HEK293 (cell line): ENCODE measurements around the gene PDE6B.
A peak's percentile ranks its signal among the peaks of the same experiment; 100 is the strongest.

Source experiments
- CTCF ChIA-PET: fragments of 350-600 bp; formaldehyde crosslinking; extraction: SDS; loops from one replicate; lab custom pipeline; 2021; ENCODE audit warnings: antibody characterized with exemption; lab: Yijun Ruan, JAX
- POLR2A ChIA-PET: fragments of 300-600 bp; formaldehyde crosslinking; extraction: SDS; loops from one replicate; lab custom pipeline; 2020; ENCODE audit warnings: antibody characterized with exemption, inconsistent platforms; lab: Yijun Ruan, JAX
- H3K27ac ChIP-seq: fragments of 200-500 bp; sonication (Bioruptor generic); 2 replicates; pipeline ENCODE4 v1.5.1; 2014; ENCODE audit warnings: low read depth, low read length, control low read depth, inconsistent platforms; ENCODE audit errors: extremely low read depth
- H3K36me3 ChIP-seq, 2 experiments: fragments of 200-500 bp in 1 of 2; sonication (Bioruptor generic) in 1 of 2; 1 replicate in 1 of 2; 2 replicates in 1 of 2; pipeline ENCODE4 v1.5.1; 2014 to 2017; ENCODE audit warnings: inconsistent platforms in 2 of 2, low read length in 2 of 2; ENCODE audit not compliant: control insufficient read depth in 2 of 2, insufficient read depth in 1 of 2
- H3K4me1 ChIP-seq: fragments of 200-500 bp; sonication (Bioruptor generic); 2 replicates; pipeline ENCODE4 v1.5.1; 2014; ENCODE audit warnings: mild to moderate bottlenecking, low read length, inconsistent platforms; ENCODE audit not compliant: control insufficient read depth, insufficient read depth
- H3K4me3 ChIP-seq: 2 replicates; pipeline ENCODE4 v1.5.1; 2011; ENCODE audit warnings: low read depth, mild to moderate bottlenecking, control low read depth, low read length, moderate library complexity
- H3K9me3 ChIP-seq: fragments of 200-500 bp; sonication (Bioruptor generic); 2 replicates; pipeline ENCODE4 v1.5.1; 2014; ENCODE audit warnings: low read depth, low read length, inconsistent platforms; ENCODE audit not compliant: control insufficient read depth, insufficient read depth
- GFI1B ChIP-seq: fragments of 450-650 bp; formaldehyde crosslinking; IDR thresholded peaks from 2 replicates; pipeline ENCODE4 v1.5.1; 2016; ENCODE audit warnings: missing biosample characterization, missing genetic modification characterization
- GLI2 ChIP-seq: fragments of 450-650 bp; formaldehyde crosslinking; IDR thresholded peaks from 2 replicates; pipeline ENCODE4; 2017; ENCODE audit warnings: missing biosample characterization, missing genetic modification characterization, low read depth, borderline replicate concordance
- GLIS2 ChIP-seq: fragments of 450-650 bp; formaldehyde crosslinking; IDR thresholded peaks from 2 replicates; pipeline ENCODE4 v1.5.1; 2016; ENCODE audit warnings: missing biosample characterization, missing genetic modification characterization
- PRDM1 ChIP-seq: fragments of 450-650 bp; formaldehyde crosslinking; IDR thresholded peaks from 2 replicates; pipeline ENCODE4; 2016; ENCODE audit warnings: missing biosample characterization, missing genetic modification characterization
- YY1 ChIP-seq: fragments of 450-650 bp; formaldehyde crosslinking; IDR thresholded peaks from 2 replicates; pipeline ENCODE4 v1.5.1; 2018; ENCODE audit warnings: missing biosample characterization, missing genetic modification characterization
- ZNF19 ChIP-seq: fragments of 450-650 bp; formaldehyde crosslinking; IDR thresholded peaks from 2 replicates; pipeline ENCODE4; 2016; ENCODE audit warnings: missing biosample characterization, missing genetic modification characterization, low read depth
- ZNF48 ChIP-seq: fragments of 450-650 bp; formaldehyde crosslinking; IDR thresholded peaks from 2 replicates; pipeline ENCODE4 v1.5.1; 2016; ENCODE audit warnings: missing biosample characterization, missing genetic modification characterization
- ZNF670 ChIP-seq: fragments of 450-650 bp; formaldehyde crosslinking; IDR thresholded peaks from 2 replicates; pipeline ENCODE4 v1.5.1; 2016; ENCODE audit warnings: missing biosample characterization, missing genetic modification characterization, low read depth
- ZNF677 ChIP-seq: fragments of 450-650 bp; IDR thresholded peaks from 2 replicates; pipeline ENCODE4 v1.5.0; 2018; ENCODE audit warnings: missing biosample characterization, mild to moderate bottlenecking, missing genetic modification characterization, moderate library complexity
- ZNF707 ChIP-seq: fragments of 450-650 bp; formaldehyde crosslinking; IDR thresholded peaks from 2 replicates; pipeline ENCODE4 v1.5.1; 2016; ENCODE audit warnings: missing biosample characterization, missing genetic modification characterization
- ZSCAN30 ChIP-seq: fragments of 450-650 bp; IDR thresholded peaks from 2 replicates; pipeline ENCODE4 v1.5.1; 2018; ENCODE audit warnings: missing biosample characterization, mild to moderate bottlenecking, missing genetic modification characterization, moderate library complexity
- TF ChIP-seq, protein P1 (sequence below): fragments of 450-650 bp; formaldehyde crosslinking; IDR thresholded peaks from 2 replicates; pipeline ENCODE4 v1.5.1; 2017; ENCODE audit warnings: missing biosample characterization, missing genetic modification characterization
- TF ChIP-seq, protein P2 (sequence below): fragments of 450-650 bp; IDR thresholded peaks from 2 replicates; pipeline ENCODE4 v1.5.1; 2018; ENCODE audit warnings: missing biosample characterization, missing genetic modification characterization
- TF ChIP-seq, protein P3 (sequence below): fragments of 450-650 bp; formaldehyde crosslinking; IDR thresholded peaks from 2 replicates; pipeline ENCODE4 v1.5.1; 2016; ENCODE audit warnings: missing biosample characterization, missing genetic modification characterization, low read depth
- TF ChIP-seq, protein P4 (sequence below): fragments of 450-650 bp; formaldehyde crosslinking; IDR thresholded peaks from 2 replicates; pipeline ENCODE4 v1.5.1; 2017; ENCODE audit warnings: missing biosample characterization, mild to moderate bottlenecking, missing genetic modification characterization, moderate library complexity
- TF ChIP-seq, protein P5 (sequence below): fragments of 450-650 bp; formaldehyde crosslinking; conservative IDR thresholded peaks from 2 replicates; pipeline ENCODE4 v1.5.1; 2016; ENCODE audit warnings: low read depth, missing biosample characterization, missing genetic modification characterization
- TF ChIP-seq, protein P6 (sequence below): fragments of 450-650 bp; formaldehyde crosslinking; IDR thresholded peaks from 2 replicates; pipeline ENCODE4 v1.5.1; 2017; ENCODE audit warnings: missing biosample characterization, missing genetic modification characterization
- TF ChIP-seq, protein P7 (sequence below): fragments of 450-650 bp; formaldehyde crosslinking; IDR thresholded peaks from 2 replicates; pipeline ENCODE4 v1.5.1; 2016; ENCODE audit warnings: missing biosample characterization, missing genetic modification characterization, low read depth

The PDE6B gene

DNA sequence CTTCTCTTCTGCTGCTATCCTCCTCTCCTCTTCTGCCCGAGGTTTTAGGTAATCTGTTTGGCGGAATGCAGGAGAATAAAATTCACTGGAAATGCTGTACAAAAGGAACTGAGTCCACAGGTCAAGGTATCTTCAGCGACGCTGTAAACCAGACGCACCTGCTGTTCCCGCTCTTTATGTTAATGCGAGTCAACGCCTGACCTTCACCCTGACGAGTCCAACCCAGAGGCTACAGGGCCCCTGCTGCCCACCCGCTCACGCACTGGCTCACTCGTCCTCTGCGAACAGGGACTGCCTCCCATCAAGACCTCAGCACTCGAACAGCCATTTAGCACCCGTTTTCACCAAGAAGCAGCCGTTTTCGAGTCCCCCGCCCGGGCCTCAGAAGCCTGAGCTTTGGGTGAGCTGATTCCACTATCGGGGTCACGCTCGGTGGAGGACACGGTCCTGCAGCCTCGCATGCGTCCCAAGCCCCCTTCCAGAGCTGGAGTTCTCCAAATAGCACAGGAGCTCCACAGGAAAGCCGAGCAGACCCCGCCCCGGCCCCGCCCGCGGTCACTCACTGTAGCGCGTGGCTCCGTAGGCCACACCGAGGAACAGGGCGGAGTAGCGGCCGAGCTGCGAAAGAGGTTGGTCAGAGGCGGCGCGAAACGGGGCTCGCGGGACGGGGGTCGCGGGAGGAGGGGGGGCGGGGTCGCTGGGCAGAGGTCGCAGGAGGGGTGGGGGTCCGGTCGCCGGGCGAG, 48.1 kb downstream of the PDE6B start (continued):
- no peak for TF ChIP-seq ZNF707 (tag by site-specific recombination)
- no peak for TF ChIP-seq ZNF677 (tag by site-specific recombination)

DNA sequence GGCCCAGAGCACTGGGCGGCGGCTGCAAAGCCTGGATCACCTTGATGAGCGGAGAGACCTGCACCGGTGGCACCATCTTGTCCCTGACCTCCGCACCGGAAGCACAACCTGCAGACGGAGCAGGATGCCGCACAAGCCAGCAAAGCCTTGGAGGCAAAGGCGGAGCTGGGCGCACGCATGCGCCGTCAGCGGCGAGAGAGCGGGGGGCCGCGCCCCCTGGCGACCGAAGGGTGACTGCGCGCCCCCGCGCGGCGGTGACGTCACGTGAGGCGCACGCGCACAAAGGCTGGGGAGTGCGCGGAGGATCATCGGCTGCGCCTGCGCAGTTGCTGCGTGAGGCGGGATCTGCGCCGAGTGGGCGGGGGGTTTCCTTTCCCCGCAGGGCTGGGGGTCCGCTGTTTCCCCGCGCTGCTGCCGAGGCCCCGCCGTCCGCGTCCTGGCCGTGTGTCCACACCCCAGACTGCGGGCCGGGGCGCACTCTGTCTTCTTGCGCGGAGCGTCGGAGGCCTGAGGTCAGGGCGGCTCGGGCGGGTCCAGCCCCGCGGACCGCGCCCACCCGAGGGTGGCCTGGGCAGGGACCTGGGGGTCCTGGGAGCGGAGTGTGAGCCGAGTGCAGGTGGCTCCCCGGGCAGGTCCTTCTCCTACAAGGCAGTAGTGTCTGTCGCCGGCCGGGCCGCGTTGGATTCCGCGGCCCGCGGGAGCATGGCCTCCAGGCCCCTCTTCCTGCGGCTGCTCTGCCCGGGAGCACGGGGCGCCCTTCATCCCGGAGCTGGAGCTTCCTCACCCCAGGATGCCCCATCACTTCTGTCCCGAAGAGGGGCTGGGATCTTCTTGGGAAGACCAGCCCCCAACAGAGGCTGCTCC, 49.0 kb downstream of the PDE6B start, which contains the start of the genes ATP5ME and MYL5:
ATP5ME (minus strand) TSS at position 105 of the 864 bp plus-strand sequence; CDS start at position 76, 29 bp downstream.
MYL5 (plus strand) TSS at position 371 of the 864 bp plus-strand sequence. CDS start 3,485 bp downstream, outside the sequence.
- Histone ChIP-seq H3K36me3 (peaks cover 0 to 35% of the 10 kb centered on the region in 2 experiments; a peak in 2 of 3 replicates), H3K4me1 (peaks cover 3% of the 10 kb centered on the region), H3K27ac (peak within 1 kb of the TSS; percentile 76), H3K9me3 (no peaks in the 10 kb centered on the region), H3K4me3 (peak within 1 kb of the TSS; percentile 77)
- ChIA-PET CTCF (interaction anchor here (0.6 to 2.4 kb wide), 3 partner anchors 10 to 262 kb away, joined by 3 to 6 read pairs (median 3); no protein-coding TSS in a partner anchor), POLR2A (interaction anchor here (0.6 to 1.4 kb wide), 5 partner anchors 10 to 72 kb away, joined by 4 to 5 read pairs (median 4); no protein-coding TSS in a partner anchor)
- TF ChIP-seq, protein P1, sequence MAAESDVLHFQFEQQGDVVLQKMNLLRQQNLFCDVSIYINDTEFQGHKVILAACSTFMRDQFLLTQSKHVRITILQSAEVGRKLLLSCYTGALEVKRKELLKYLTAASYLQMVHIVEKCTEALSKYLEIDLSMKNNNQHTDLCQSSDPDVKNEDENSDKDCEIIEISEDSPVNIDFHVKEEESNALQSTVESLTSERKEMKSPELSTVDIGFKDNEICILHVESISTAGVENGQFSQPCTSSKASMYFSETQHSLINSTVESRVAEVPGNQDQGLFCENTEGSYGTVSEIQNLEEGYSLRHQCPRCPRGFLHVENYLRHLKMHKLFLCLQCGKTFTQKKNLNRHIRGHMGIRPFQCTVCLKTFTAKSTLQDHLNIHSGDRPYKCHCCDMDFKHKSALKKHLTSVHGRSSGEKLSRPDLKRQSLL (tag by site-specific recombination) = no peak
- TF ChIP-seq, protein P2, sequence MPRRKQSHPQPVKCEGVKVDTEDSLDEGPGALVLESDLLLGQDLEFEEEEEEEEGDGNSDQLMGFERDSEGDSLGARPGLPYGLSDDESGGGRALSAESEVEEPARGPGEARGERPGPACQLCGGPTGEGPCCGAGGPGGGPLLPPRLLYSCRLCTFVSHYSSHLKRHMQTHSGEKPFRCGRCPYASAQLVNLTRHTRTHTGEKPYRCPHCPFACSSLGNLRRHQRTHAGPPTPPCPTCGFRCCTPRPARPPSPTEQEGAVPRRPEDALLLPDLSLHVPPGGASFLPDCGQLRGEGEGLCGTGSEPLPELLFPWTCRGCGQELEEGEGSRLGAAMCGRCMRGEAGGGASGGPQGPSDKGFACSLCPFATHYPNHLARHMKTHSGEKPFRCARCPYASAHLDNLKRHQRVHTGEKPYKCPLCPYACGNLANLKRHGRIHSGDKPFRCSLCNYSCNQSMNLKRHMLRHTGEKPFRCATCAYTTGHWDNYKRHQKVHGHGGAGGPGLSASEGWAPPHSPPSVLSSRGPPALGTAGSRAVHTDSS = peak; percentile 29; the same call in 1 of the 2 replicates
- TF ChIP-seq, protein P3, sequence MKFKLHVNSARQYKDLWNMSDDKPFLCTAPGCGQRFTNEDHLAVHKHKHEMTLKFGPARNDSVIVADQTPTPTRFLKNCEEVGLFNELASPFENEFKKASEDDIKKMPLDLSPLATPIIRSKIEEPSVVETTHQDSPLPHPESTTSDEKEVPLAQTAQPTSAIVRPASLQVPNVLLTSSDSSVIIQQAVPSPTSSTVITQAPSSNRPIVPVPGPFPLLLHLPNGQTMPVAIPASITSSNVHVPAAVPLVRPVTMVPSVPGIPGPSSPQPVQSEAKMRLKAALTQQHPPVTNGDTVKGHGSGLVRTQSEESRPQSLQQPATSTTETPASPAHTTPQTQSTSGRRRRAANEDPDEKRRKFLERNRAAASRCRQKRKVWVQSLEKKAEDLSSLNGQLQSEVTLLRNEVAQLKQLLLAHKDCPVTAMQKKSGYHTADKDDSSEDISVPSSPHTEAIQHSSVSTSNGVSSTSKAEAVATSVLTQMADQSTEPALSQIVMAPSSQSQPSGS (tag by site-specific recombination) = peak; percentile 97
- TF ChIP-seq ZNF670 = no peak
- TF ChIP-seq, protein P4, sequence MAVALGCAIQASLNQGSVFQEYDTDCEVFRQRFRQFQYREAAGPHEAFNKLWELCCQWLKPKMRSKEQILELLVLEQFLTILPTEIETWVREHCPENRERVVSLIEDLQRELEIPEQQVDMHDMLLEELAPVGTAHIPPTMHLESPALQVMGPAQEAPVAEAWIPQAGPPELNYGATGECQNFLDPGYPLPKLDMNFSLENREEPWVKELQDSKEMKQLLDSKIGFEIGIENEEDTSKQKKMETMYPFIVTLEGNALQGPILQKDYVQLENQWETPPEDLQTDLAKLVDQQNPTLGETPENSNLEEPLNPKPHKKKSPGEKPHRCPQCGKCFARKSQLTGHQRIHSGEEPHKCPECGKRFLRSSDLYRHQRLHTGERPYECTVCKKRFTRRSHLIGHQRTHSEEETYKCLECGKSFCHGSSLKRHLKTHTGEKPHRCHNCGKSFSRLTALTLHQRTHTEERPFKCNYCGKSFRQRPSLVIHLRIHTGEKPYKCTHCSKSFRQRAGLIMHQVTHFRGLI (tag by site-specific recombination) = no peak
- TF ChIP-seq ZSCAN30 = no peak
- peak; percentile 98 for TF ChIP-seq GLIS2 (tag by site-specific recombination)
- peak; percentile 70 for TF ChIP-seq YY1 (tag by site-specific recombination)
- TF ChIP-seq, protein P5, sequence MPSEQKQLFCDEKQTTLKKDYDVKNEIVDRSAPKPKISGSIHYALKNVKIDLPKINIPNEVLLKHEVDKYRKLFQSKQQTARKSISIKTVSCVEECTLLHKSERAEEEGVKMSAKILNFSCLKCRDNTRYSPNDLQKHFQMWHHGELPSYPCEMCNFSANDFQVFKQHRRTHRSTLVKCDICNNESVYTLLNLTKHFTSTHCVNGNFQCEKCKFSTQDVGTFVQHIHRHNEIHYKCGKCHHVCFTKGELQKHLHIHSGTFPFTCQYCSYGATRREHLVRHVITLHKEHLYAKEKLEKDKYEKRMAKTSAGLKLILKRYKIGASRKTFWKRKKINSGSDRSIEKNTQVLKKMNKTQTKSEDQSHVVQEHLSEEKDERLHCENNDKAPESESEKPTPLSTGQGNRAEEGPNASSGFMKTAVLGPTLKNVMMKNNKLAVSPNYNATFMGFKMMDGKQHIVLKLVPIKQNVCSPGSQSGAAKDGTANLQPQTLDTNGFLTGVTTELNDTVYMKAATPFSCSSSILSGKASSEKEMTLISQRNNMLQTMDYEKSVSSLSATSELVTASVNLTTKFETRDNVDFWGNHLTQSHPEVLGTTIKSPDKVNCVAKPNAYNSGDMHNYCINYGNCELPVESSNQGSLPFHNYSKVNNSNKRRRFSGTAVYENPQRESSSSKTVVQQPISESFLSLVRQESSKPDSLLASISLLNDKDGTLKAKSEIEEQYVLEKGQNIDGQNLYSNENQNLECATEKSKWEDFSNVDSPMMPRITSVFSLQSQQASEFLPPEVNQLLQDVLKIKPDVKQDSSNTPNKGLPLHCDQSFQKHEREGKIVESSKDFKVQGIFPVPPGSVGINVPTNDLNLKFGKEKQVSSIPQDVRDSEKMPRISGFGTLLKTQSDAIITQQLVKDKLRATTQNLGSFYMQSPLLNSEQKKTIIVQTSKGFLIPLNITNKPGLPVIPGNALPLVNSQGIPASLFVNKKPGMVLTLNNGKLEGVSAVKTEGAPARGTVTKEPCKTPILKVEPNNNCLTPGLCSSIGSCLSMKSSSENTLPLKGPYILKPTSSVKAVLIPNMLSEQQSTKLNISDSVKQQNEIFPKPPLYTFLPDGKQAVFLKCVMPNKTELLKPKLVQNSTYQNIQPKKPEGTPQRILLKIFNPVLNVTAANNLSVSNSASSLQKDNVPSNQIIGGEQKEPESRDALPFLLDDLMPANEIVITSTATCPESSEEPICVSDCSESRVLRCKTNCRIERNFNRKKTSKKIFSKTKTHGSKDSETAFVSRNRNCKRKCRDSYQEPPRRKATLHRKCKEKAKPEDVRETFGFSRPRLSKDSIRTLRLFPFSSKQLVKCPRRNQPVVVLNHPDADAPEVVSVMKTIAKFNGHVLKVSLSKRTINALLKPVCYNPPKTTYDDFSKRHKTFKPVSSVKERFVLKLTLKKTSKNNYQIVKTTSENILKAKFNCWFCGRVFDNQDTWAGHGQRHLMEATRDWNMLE (tag by site-specific recombination) = peak; percentile 63
- TF ChIP-seq, protein P6, sequence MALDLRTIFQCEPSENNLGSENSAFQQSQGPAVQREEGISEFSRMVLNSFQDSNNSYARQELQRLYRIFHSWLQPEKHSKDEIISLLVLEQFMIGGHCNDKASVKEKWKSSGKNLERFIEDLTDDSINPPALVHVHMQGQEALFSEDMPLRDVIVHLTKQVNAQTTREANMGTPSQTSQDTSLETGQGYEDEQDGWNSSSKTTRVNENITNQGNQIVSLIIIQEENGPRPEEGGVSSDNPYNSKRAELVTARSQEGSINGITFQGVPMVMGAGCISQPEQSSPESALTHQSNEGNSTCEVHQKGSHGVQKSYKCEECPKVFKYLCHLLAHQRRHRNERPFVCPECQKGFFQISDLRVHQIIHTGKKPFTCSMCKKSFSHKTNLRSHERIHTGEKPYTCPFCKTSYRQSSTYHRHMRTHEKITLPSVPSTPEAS (tag by site-specific recombination) = no peak
- TF ChIP-seq ZNF19 (tag by site-specific recombination) = no peak
- TF ChIP-seq GFI1B (tag by site-specific recombination) = no peak
- TF ChIP-seq, protein P7, sequence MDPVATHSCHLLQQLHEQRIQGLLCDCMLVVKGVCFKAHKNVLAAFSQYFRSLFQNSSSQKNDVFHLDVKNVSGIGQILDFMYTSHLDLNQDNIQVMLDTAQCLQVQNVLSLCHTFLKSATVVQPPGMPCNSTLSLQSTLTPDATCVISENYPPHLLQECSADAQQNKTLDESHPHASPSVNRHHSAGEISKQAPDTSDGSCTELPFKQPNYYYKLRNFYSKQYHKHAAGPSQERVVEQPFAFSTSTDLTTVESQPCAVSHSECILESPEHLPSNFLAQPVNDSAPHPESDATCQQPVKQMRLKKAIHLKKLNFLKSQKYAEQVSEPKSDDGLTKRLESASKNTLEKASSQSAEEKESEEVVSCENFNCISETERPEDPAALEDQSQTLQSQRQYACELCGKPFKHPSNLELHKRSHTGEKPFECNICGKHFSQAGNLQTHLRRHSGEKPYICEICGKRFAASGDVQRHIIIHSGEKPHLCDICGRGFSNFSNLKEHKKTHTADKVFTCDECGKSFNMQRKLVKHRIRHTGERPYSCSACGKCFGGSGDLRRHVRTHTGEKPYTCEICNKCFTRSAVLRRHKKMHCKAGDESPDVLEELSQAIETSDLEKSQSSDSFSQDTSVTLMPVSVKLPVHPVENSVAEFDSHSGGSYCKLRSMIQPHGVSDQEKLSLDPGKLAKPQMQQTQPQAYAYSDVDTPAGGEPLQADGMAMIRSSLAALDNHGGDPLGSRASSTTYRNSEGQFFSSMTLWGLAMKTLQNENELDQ (tag by site-specific recombination) = no peak
- no peak for TF ChIP-seq ZNF48 (tag by site-specific recombination)
- TF ChIP-seq GLI2 (tag by site-specific recombination) = no peak
- no peak for TF ChIP-seq PRDM1
